Measurements from ENCODE around the gene ANOS1.

Gene ANOS1

GRCh38 chrX:8689473-8689872, 42.5 kb downstream of the ANOS1 start:
- Histone ChIP-seq H3K36me3 (ENCODE audit: insufficient read depth, low read length) (no peaks in the 10 kb centered on the region), H3K4me3 (ENCODE audit: low read depth in 1 of 2, low read length in 2 of 2) (no peak overlapping the region), H3K79me2 (ENCODE audit: insufficient read depth, low read length) (no peaks in the 10 kb centered on the region), H3K27me3 (ENCODE audit: insufficient read depth, low read length, poor library complexity) (no peaks in the 10 kb centered on the region), H4K20me1 (ENCODE audit: insufficient read depth, low read length) (no peaks in the 10 kb centered on the region), H3K4me2 (ENCODE audit: insufficient read depth, low read length) (no peak overlapping the region), H3K27ac (ENCODE audit: low read length) (no peak overlapping the region), H2AFZ (ENCODE audit: low read depth, low read length) (no peak overlapping the region), H3K4me1 (ENCODE audit: insufficient read depth, low read length) (no peaks in the 10 kb centered on the region), H3K9ac (ENCODE audit: low read depth, low read length) (no peak overlapping the region), H3K9me3 (ENCODE audit: insufficient read depth, low read length, severe bottlenecking) (no peaks in the 10 kb centered on the region)
- no peak for ATAC-seq (ENCODE audit: insufficient read depth, low read depth)
- DNase-seq = no peak
- TF ChIP-seq EZH2 (IDR thresholded peaks at IDR 0.05; ENCODE audit: borderline replicate concordance, low read depth, low read length, severe bottlenecking) (no peak), CTCF (IDR thresholded peaks at IDR 0.05; ENCODE audit: borderline replicate concordance, extremely low read depth, low read length, poor library complexity, severe bottlenecking) (no peak)

DNA sequence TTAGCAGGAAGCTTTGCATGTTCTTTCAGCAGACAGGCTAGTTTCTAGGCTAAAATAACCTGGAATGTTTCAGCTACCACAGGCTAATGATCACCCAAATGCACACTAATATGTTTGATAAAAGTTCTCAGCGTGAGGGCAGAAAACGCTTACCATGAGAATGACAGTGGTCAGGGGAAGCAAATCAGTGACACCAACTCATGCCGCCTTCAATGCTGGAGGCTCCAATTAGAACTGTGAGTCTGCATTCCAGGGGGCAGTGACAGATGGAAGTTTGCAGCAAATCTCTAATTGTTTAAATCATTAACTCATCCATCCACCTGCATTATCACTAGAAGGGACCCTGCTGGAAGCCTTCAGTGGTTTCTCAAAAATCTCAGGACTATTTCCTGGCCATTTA, 43.2 kb downstream of the ANOS1 start:
- Histone ChIP-seq H3K36me3 (ENCODE audit: insufficient read depth, low read length) (no peaks in the 10 kb centered on the region), H3K4me1 (ENCODE audit: insufficient read depth, low read length) (no peaks in the 10 kb centered on the region), H3K27me3 (ENCODE audit: insufficient read depth, low read length, poor library complexity) (no peaks in the 10 kb centered on the region), H2AFZ (ENCODE audit: low read depth, low read length) (no peak overlapping the region), H3K9ac (ENCODE audit: low read depth, low read length) (no peak overlapping the region), H3K4me3 (ENCODE audit: low read depth in 1 of 2, low read length in 2 of 2) (no peak overlapping the region), H3K27ac (ENCODE audit: low read length) (no peak overlapping the region), H3K79me2 (ENCODE audit: insufficient read depth, low read length) (no peaks in the 10 kb centered on the region), H4K20me1 (ENCODE audit: insufficient read depth, low read length) (no peaks in the 10 kb centered on the region), H3K9me3 (ENCODE audit: insufficient read depth, low read length, severe bottlenecking) (no peaks in the 10 kb centered on the region), H3K4me2 (ENCODE audit: insufficient read depth, low read length) (no peak overlapping the region)
- ATAC-seq (ENCODE audit: insufficient read depth, low read depth) = no peak
- no peak for DNase-seq
- TF ChIP-seq EZH2 (IDR thresholded peaks at IDR 0.05; ENCODE audit: borderline replicate concordance, low read depth, low read length, severe bottlenecking) = no peak

DNA sequence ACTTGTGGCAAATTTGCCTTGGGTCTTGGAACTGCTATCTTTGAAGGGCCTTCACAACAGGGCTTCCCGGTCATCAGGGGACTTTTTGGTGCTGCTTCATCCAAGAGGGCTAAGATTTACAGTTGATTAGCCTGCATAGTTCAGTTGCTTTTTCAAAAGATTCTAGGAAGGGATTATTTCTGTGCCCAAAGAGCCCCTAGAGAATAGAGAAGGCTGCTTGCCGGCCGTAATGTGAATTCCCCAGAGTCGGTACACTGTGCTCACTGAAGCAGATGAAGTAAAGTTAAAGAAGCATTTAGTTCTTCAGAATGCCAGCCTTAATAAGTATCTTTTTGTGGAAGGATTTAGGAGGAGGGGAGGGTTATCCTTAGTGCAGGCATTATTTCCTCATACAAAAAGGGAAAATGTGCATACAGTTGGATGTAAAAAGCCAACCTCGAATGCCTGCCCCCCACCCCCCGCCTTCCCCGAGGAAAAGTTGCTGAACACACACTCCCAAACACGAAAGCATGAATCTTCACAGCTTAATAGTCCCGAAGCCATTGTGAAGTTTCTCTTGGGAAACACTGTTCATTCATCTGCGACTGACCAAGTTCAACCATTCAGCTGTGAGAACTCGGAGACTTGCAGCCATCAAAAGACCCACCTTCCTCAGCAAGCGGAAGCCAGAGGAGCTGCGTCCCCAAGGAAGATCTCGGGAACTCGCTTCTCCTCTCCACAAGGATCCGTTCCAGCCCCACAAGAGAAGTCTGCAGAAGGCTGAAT, 47.6 kb downstream of the ANOS1 start:
- ATAC-seq (ENCODE audit: insufficient read depth, low read depth) = no peak
- Histone ChIP-seq H3K9ac (ENCODE audit: low read depth, low read length) (no peak overlapping the region), H3K4me1 (ENCODE audit: insufficient read depth, low read length) (no peaks in the 10 kb centered on the region), H3K36me3 (ENCODE audit: insufficient read depth, low read length) (no peaks in the 10 kb centered on the region), H3K4me3 (ENCODE audit: low read depth in 1 of 2, low read length in 2 of 2) (no peak overlapping the region), H2AFZ (ENCODE audit: low read depth, low read length) (no peak overlapping the region), H3K79me2 (ENCODE audit: insufficient read depth, low read length) (no peaks in the 10 kb centered on the region), H3K9me3 (ENCODE audit: insufficient read depth, low read length, severe bottlenecking) (no peaks in the 10 kb centered on the region), H3K27me3 (ENCODE audit: insufficient read depth, low read length, poor library complexity) (no peaks in the 10 kb centered on the region), H3K27ac (ENCODE audit: low read length) (no peak overlapping the region), H3K4me2 (ENCODE audit: insufficient read depth, low read length) (no peak overlapping the region), H4K20me1 (ENCODE audit: insufficient read depth, low read length) (no peaks in the 10 kb centered on the region)
- DNase-seq = no peak
- no peak for TF ChIP-seq CTCF (IDR thresholded peaks at IDR 0.05; ENCODE audit: borderline replicate concordance, extremely low read depth, low read length, poor library complexity, severe bottlenecking)
- TF ChIP-seq EZH2 (IDR thresholded peaks at IDR 0.05; ENCODE audit: borderline replicate concordance, low read depth, low read length, severe bottlenecking) = no peak

GRCh38 chrX:8683687-8684086, 48.2 kb downstream of the ANOS1 start:
- ATAC-seq (ENCODE audit: insufficient read depth, low read depth) = no peak
- Histone ChIP-seq H3K4me2 (ENCODE audit: insufficient read depth, low read length) (no peak overlapping the region), H3K79me2 (ENCODE audit: insufficient read depth, low read length) (no peaks in the 10 kb centered on the region), H3K36me3 (ENCODE audit: insufficient read depth, low read length) (no peaks in the 10 kb centered on the region), H3K4me3 (ENCODE audit: low read depth in 1 of 2, low read length in 2 of 2) (no peak overlapping the region), H3K27me3 (ENCODE audit: insufficient read depth, low read length, poor library complexity) (no peaks in the 10 kb centered on the region), H4K20me1 (ENCODE audit: insufficient read depth, low read length) (no peaks in the 10 kb centered on the region), H3K4me1 (ENCODE audit: insufficient read depth, low read length) (no peaks in the 10 kb centered on the region), H2AFZ (ENCODE audit: low read depth, low read length) (no peak overlapping the region), H3K9ac (ENCODE audit: low read depth, low read length) (no peak overlapping the region), H3K9me3 (ENCODE audit: insufficient read depth, low read length, severe bottlenecking) (no peaks in the 10 kb centered on the region), H3K27ac (ENCODE audit: low read length) (no peak overlapping the region)
- no peak for TF ChIP-seq CTCF (IDR thresholded peaks at IDR 0.05; ENCODE audit: borderline replicate concordance, extremely low read depth, low read length, poor library complexity, severe bottlenecking)
- TF ChIP-seq EZH2 (IDR thresholded peaks at IDR 0.05; ENCODE audit: borderline replicate concordance, low read depth, low read length, severe bottlenecking) = no peak
- DNase-seq = no peak

Data from DND-41 (cell line).